Keratinocyte (primary cell): Measurements from ENCODE around the gene SH3GL3.

Source experiments
- EZH2 ChIP-seq: IDR thresholded peaks from one replicate; pipeline ENCODE4 v1.6.1; 2012; ENCODE audit warnings: inconsistent platforms, mild to moderate bottlenecking, low read length, moderate library complexity
- TF ChIP-seq, protein P1 (sequence below), 3 experiments: IDR thresholded peaks in 1 of 3; conservative IDR thresholded peaks in 1 of 3; optimal IDR thresholded peaks in 1 of 3; 2 replicates in 2 of 3; 3 replicates in 1 of 3; pipeline versions ENCODE3 to v1.5.1; 2011; ENCODE audit warnings: low read length in 3 of 3, mild to moderate bottlenecking in 3 of 3, moderate library complexity in 2 of 3, control low read depth in 1 of 3, inconsistent platforms in 1 of 3; ENCODE audit not compliant: insufficient read depth in 2 of 3; ENCODE audit errors: extremely low read depth in 1 of 3

DNA sequence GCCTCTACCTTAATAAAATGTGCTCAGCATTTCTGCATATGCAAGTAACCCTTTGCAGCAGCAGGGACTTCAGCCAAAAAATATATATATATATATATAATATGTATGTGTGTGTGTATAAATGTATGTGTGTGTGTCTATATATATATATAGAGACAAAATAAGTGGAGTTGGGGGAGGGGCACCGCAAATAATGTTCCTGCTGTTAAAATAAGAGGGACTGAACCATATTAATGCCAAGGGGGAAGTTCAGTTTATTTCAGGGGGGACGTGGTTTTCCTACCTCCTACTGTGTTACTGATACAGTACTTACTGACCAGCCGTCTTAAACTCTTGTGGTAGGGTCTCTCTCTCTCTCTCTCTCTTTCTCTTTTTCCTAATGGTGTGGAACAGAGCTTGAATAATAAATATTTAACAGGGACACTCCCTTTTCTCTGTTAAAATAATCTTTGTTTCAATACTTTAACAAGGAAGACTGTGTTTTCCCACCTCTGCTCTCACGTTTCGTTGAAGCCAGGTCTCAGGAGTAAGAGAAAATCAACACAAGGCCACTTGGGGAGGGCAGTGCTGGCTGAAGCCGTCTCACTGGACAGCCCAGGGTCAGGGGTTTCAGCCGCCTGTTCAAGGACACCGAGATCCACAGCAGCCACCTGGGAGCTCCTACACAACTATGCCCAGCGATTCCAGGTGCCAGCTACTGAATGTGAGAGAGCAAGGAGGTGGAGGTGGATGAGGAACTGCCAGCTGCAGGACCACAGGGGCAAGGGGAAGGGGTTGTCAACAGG, 164.0 kb downstream of the SH3GL3 start:
- TF ChIP-seq, protein P1, sequence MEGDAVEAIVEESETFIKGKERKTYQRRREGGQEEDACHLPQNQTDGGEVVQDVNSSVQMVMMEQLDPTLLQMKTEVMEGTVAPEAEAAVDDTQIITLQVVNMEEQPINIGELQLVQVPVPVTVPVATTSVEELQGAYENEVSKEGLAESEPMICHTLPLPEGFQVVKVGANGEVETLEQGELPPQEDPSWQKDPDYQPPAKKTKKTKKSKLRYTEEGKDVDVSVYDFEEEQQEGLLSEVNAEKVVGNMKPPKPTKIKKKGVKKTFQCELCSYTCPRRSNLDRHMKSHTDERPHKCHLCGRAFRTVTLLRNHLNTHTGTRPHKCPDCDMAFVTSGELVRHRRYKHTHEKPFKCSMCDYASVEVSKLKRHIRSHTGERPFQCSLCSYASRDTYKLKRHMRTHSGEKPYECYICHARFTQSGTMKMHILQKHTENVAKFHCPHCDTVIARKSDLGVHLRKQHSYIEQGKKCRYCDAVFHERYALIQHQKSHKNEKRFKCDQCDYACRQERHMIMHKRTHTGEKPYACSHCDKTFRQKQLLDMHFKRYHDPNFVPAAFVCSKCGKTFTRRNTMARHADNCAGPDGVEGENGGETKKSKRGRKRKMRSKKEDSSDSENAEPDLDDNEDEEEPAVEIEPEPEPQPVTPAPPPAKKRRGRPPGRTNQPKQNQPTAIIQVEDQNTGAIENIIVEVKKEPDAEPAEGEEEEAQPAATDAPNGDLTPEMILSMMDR (optimal IDR thresholded peaks at IDR 0.05 in 1 of 3, IDR thresholded peaks at IDR 0.05 in 1 of 3, conservative IDR thresholded peaks at IDR 0.05 in 1 of 3; ENCODE audit: extremely low read depth in 1 of 3, insufficient read depth in 2 of 3, low read length in 3 of 3), result no peak
- no peak for TF ChIP-seq EZH2
